HepG2 (cell line): ENCODE data around the gene ANKEF1. TPM values are rescaled to one million over a fixed set of nuclear protein-coding genes. Genes with fewer than 3 reads are reported as not detected.

ENCODE experiments used
- ATAC-seq: fragments of 200-7000 bp; cut with Tn5 transposase; 3 replicates; pipeline ENCODE4 v1.9.1; 2020; ENCODE audit warnings: mild to moderate bottlenecking, moderate library complexity
- BruUV-seq: library from RNA; stranded (reverse); fragments of 400-500 nt; replicated peaks from 2 replicates; lab custom pipeline; 2021; lab: Mats Ljungman, UMichigan
- CTCF ChIA-PET: fragments of 300-600 bp; formaldehyde crosslinking; extraction: SDS; loops from one replicate; lab custom pipeline; 2021; ENCODE audit warnings: low total read pairs, inconsistent platforms, low intra/inter-chr PET ratio; lab: Yijun Ruan, JAX
- POLR2A ChIA-PET: fragments of 350-600 bp; sonication (Branson Sonifier 250); formaldehyde crosslinking; loops from one replicate; lab custom pipeline; 2020; ENCODE audit warnings: antibody characterized with exemption, inconsistent platforms; lab: Yijun Ruan, JAX
- DNase-seq: peaks from one replicate; pipeline ENCODE4 v3.0.0-alpha.2; 2015; ENCODE audit warnings: low spot score
- FAIRE-seq: peaks from 3 replicates; lab custom pipeline; 2011; peaks lifted over from hg19 to GRCh38; lab: Jason Lieb, UNC
- H2AFZ ChIP-seq: one replicate; pipeline ENCODE4 v1.6.1; 2011; ENCODE audit warnings: low read length, inconsistent platforms
- H3K27ac ChIP-seq: fragments of 300-600 bp; 3 replicates; pipeline ENCODE4 v1.8.0; 2011; ENCODE audit warnings: mixed run types, mild to moderate bottlenecking, mixed read lengths, low read length, inconsistent platforms; ENCODE audit not compliant: insufficient read depth; ENCODE audit errors: extremely low read length
- H3K27me3 ChIP-seq, 2 experiments: fragments of 200-600 bp in 1 of 2; 2 replicates in 1 of 2; 3 replicates in 1 of 2; pipeline versions ENCODE4 v1.6.0 to v1.8.0; 2011; ENCODE audit warnings: low read length in 2 of 2, mild to moderate bottlenecking in 2 of 2, moderate library complexity in 2 of 2, inconsistent platforms in 1 of 2; ENCODE audit not compliant: insufficient read depth in 2 of 2, control insufficient read depth in 1 of 2
- H3K36me3 ChIP-seq, 2 experiments: fragments of 200-600 bp in 1 of 2; replicated peaks in 1 of 2; 2 replicates in 1 of 2; 3 replicates in 1 of 2; pipeline versions ENCODE4 v1.5.1 to v1.8.0; 2011; ENCODE audit warnings: low read length in 2 of 2, inconsistent platforms in 1 of 2; ENCODE audit not compliant: insufficient read depth in 2 of 2, control insufficient read depth in 1 of 2
- H3K4me1 ChIP-seq: 2 replicates; pipeline ENCODE4 v1.5.1; 2012; ENCODE audit warnings: low read length, inconsistent platforms; ENCODE audit not compliant: insufficient read depth
- H3K4me2 ChIP-seq: 2 replicates; pipeline ENCODE4 v1.6.0; 2011; ENCODE audit warnings: low read depth, low read length, inconsistent platforms
- H3K4me3 ChIP-seq, 3 experiments: fragments of 200-600 bp in 1 of 3; sonication (generic), shearing (Covaris generic) in 1 of 3; replicated peaks in 1 of 3; 2 replicates each; pipeline ENCODE4 v1.5.1; 2011 to 2016; ENCODE audit warnings: low read length in 3 of 3, inconsistent platforms in 2 of 3, low read depth in 2 of 3, mild to moderate bottlenecking in 2 of 3, control low read depth in 1 of 3, mixed read lengths in 1 of 3; ENCODE audit not compliant: insufficient read depth in 1 of 3
- H3K79me2 ChIP-seq: one replicate; pipeline ENCODE4 v1.6.1; 2011; ENCODE audit warnings: low read length, inconsistent platforms; ENCODE audit not compliant: insufficient read depth
- H3K9ac ChIP-seq: 2 replicates; pipeline ENCODE4 v1.6.0; 2011; ENCODE audit warnings: mild to moderate bottlenecking, low read depth, low read length, inconsistent platforms; ENCODE audit not compliant: insufficient read depth
- H3K9me3 ChIP-seq: 2 replicates; pipeline ENCODE4 v1.5.1; 2012; ENCODE audit warnings: mild to moderate bottlenecking, low read length
- H4K20me1 ChIP-seq: 2 replicates; pipeline ENCODE4 v1.6.0; 2011; ENCODE audit warnings: inconsistent platforms, mild to moderate bottlenecking, low read length, moderate library complexity; ENCODE audit not compliant: insufficient read depth
- MAFF ChIP-seq: IDR thresholded peaks from 2 replicates; pipeline ENCODE4 v1.6.1; 2011; ENCODE audit warnings: low read depth, low read length, improper control_type of control experiment
- MAFK ChIP-seq, 2 experiments: IDR thresholded peaks in 1 of 2; conservative IDR thresholded peaks in 1 of 2; 2 replicates each; pipeline ENCODE4 v1.6.1; 2011; ENCODE audit warnings: improper control_type of control experiment in 2 of 2, low read length in 2 of 2
- NCOA1 ChIP-seq: sonication (generic); formaldehyde crosslinking; IDR thresholded peaks from 2 replicates; pipeline ENCODE4 v1.9.0; 2021; ENCODE audit warnings: missing genetic modification reagents
- NFAT5 ChIP-seq: sonication (generic); formaldehyde crosslinking; IDR thresholded peaks from 2 replicates; pipeline ENCODE4 v1.4.0; 2020; ENCODE audit warnings: missing genetic modification reagents
- PATZ1 ChIP-seq: sonication (generic); formaldehyde crosslinking; IDR thresholded peaks from 2 replicates; pipeline ENCODE4 v1.4.0; 2020; ENCODE audit warnings: missing genetic modification reagents
- WGBS: methylation state at CpG from one replicate; pipeline ENCODE4 v1.1.6; 2017; ENCODE audit warnings: low lambda C conversion rate; 5-methylcytosine and 5-hydroxymethylcytosine counted together
- in situ Hi-C: cut with HindIII; loops from 2 replicates; pipeline ENCODE4 v1.10.0; 2017; ENCODE audit warnings: low pct_unique_long_range_greater_than_20kb; ENCODE audit not compliant: extremely low pct_ligation_motif_present
- intact Hi-C: fragments of 100-400 bp; cut with micrococcal nuclease; formaldehyde crosslinking; loops from one replicate; pipeline ENCODE4 v1.10.0; 2022; ENCODE audit not compliant: unreplicated experiment
- polyA plus RNA-seq, 8 experiments: library from polyadenylated mRNA; depleted of rRNA in 3 of 8; stranded (reverse) in 7 of 8; unstranded in 1 of 8; fragments of >200 nt; fragmentation: Illumina TruSeq in 4 of 8; extraction: Trizol in 4 of 8; gene quantifications; 2 replicates each; pipeline versions ENCODE4 v1.2.1 to v1.2.3, GENCODE V29; 2011 to 2016; ENCODE audit warnings: low read depth in 4 of 8, missing spikeins in 1 of 8, mixed read lengths in 1 of 8; ENCODE audit not compliant: insufficient read depth in 1 of 8
- total RNA-seq, 5 experiments: library from RNA; depleted of rRNA; stranded (reverse); fragments of >200 nt; fragmentation: Illumina TruSeq; extraction: Trizol; gene quantifications; 2 replicates each; pipeline ENCODE4 v1.2.3, GENCODE V29; 2016; ENCODE audit warnings: low read depth in 1 of 5

The ANKEF1 gene
- total and polyA plus RNA-seq, 2 of the 13 experiments (the other 11 are each of a cell fraction or from before 2014, with no cell fraction given): 3.1 to 8.6 TPM

GRCh38 chr20:10051185-10051584 is 16.4 kb downstream of the ANKEF1 start:
- no peak overlapping the region for H3K4me2 ChIP-seq
- ChIA-PET CTCF (no interaction called here), POLR2A (no interaction called here)
- no peaks in the 10 kb centered on the region; a peak in 1 of 5 replicates for H3K36me3 ChIP-seq
- intact Hi-C loops (no loop called here), in situ Hi-C loops (no loop called here)
- no peaks in the 10 kb centered on the region for H3K27me3 ChIP-seq
- H3K79me2 ChIP-seq: no peaks in the 10 kb centered on the region
- FAIRE-seq: no peak
- no TSS peak for BruUV-seq
- ATAC-seq: no peak
- no peaks in the 10 kb centered on the region for H3K4me1 ChIP-seq
- no peak overlapping the region for H3K9ac ChIP-seq
- H3K9me3 ChIP-seq: no peaks in the 10 kb centered on the region
- no peaks in the 10 kb centered on the region for H4K20me1 ChIP-seq
- H3K4me3 ChIP-seq: no peak overlapping the region
- H2AFZ ChIP-seq: no peak overlapping the region
- DNase-seq: no peak
- no peak overlapping the region for H3K27ac ChIP-seq
- WGBS: 46% methylated on average over 1 of the region's 1 CpG
- TF ChIP-seq PATZ1 (no peak), NCOA1 (CRISPR knock-in tag) (no peak), NFAT5 (CRISPR knock-in tag) (no peak), MAFF (peak; percentile 90; the same call in 1 of the 2 replicates), MAFK (conservative IDR thresholded peaks at IDR 0.05 in 1 of 2, IDR thresholded peaks at IDR 0.05 in 1 of 2; ENCODE audit: low read length in 2 of 2) (peak; percentile 85 to 94)
